MCF 10A (cell line): ENCODE results near the gene PLD1. TPM values are rescaled to one million over a fixed set of nuclear protein-coding genes. Genes with fewer than 3 reads are reported as not detected.

Source experiments
- BruUV-seq: library from RNA; stranded (reverse); fragments of 400-500 nt; replicated peaks from 2 replicates; lab custom pipeline; 2021; lab: Mats Ljungman, UMichigan
- CTCF ChIA-PET: fragments of 300-600 bp; sonication (Branson Sonifier 250); formaldehyde crosslinking; extraction: SDS; loops from one replicate; lab custom pipeline; 2021; ENCODE audit warnings: antibody characterized with exemption, inconsistent platforms; lab: Yijun Ruan, JAX
- POLR2A ChIA-PET: fragments of 300-600, 350-650 bp; sonication (Branson Sonifier 250); formaldehyde crosslinking; extraction: SDS; loops from one replicate; lab custom pipeline; 2020; ENCODE audit warnings: antibody characterized with exemption, inconsistent platforms; lab: Yijun Ruan, JAX
- DNase-seq: peaks from one replicate; pipeline ENCODE4 v3.0.0-alpha.2; 2018; ENCODE audit not compliant: unreplicated experiment
- H3K27ac Mint-ChIP-seq: one replicate; pipeline ENCODE4 v1.8.0; 2022; ENCODE audit warnings: mild to moderate bottlenecking, low read depth, mixed read lengths; ENCODE audit not compliant: unreplicated experiment
- H3K27me3 Mint-ChIP-seq: one replicate; pipeline ENCODE4 v1.8.0; 2022; ENCODE audit warnings: mixed read lengths; ENCODE audit not compliant: insufficient read depth, unreplicated experiment
- H3K36me3 Mint-ChIP-seq: one replicate; pipeline ENCODE4 v1.8.0; 2022; ENCODE audit warnings: mild to moderate bottlenecking, moderate library complexity, mixed read lengths; ENCODE audit not compliant: insufficient read depth, unreplicated experiment
- H3K4me1 Mint-ChIP-seq: one replicate; pipeline ENCODE4 v1.8.0; 2022; ENCODE audit warnings: mixed read lengths; ENCODE audit not compliant: insufficient read depth, unreplicated experiment
- H3K4me3 Mint-ChIP-seq: one replicate; pipeline ENCODE4 v1.8.0; 2022; ENCODE audit warnings: mild to moderate bottlenecking, moderate library complexity, mixed read lengths; ENCODE audit not compliant: unreplicated experiment
- H3K9me3 Mint-ChIP-seq: one replicate; pipeline ENCODE4 v1.8.0; 2022; ENCODE audit warnings: mixed read lengths; ENCODE audit not compliant: unreplicated experiment
- CTCF ChIP-seq: fragments of 200-600 bp; IDR thresholded peaks from one replicate; pipeline ENCODE4 v1.8.0; 2022; ENCODE audit warnings: antibody characterized with exemption, mild to moderate bottlenecking; ENCODE audit not compliant: unreplicated experiment
- intact Hi-C: fragments of 100-400 bp; cut with micrococcal nuclease; formaldehyde crosslinking; loops from 2 replicates; pipeline ENCODE4 v1.14.1; 2022
- total RNA-seq: library from RNA; stranded (reverse); gene quantifications from 2 replicates; pipeline ENCODE4 v1.2.3, GENCODE V29; 2022

The PLD1 gene
- total RNA-seq, 1 experiment from 2014 or later: 8.0 TPM

- POLR2A ChIA-PET: interaction anchor here (0.6 to 5.3 kb wide), 7 partner anchors 12 to 277 kb away, joined by 3 to 47 read pairs (median 8); partner anchors contain the start of gene PLD1
- DNase-seq: no peak
Observed at GRCh38 chr3:171789759-171790505, 20.4 kb downstream of the PLD1 start.

GRCh38 chr3:171788546-171789351, 21.5 kb downstream of the PLD1 start:
- TF ChIP-seq CTCF: no peak
- Mint-ChIP-seq H3K9me3 (no peaks in the 10 kb centered on the region), H3K27ac (peak overlapping the region; percentile 61), H3K4me3 (no peak overlapping the region), H3K36me3 (peaks cover 6% of the 10 kb centered on the region), H3K4me1 (peaks cover 27% of the 10 kb centered on the region), H3K27me3 (no peaks in the 10 kb centered on the region)
- DNase-seq: peak; percentile 88
- intact Hi-C loops: no loop called here
- ChIA-PET POLR2A (interaction anchor here (0.7 to 5.3 kb wide), 13 partner anchors 8 to 1588 kb away, joined by 3 to 64 read pairs (median 5); partner anchors contain the start of gene PLD1), CTCF (interaction anchor here (0.7 to 3.0 kb wide), 8 partner anchors 9 to 1096 kb away, joined by 3 to 19 read pairs (median 4); no protein-coding TSS in a partner anchor)
- no TSS peak for BruUV-seq

More at GRCh38 chr3:171789759-171790505, 20.4 kb downstream of the PLD1 start:
- Mint-ChIP-seq H3K27ac (no peak overlapping the region), H3K9me3 (no peaks in the 10 kb centered on the region), H3K4me1 (peaks cover 27% of the 10 kb centered on the region), H3K27me3 (no peaks in the 10 kb centered on the region), H3K36me3 (peaks cover 9% of the 10 kb centered on the region), H3K4me3 (no peak overlapping the region)
- CTCF ChIA-PET: interaction anchor here (0.6 to 2.9 kb wide), 4 partner anchors 11 to 499 kb away, joined by 3 to 20 read pairs (median 12); no protein-coding TSS in a partner anchor
- BruUV-seq: no TSS peak
- TF ChIP-seq CTCF: no peak
- intact Hi-C loops: no loop called here

- intact Hi-C loops: no loop called here
- peaks cover 5% of the 10 kb centered on the region for H3K36me3 Mint-ChIP-seq
- H3K4me3 Mint-ChIP-seq: no peak overlapping the region
- TF ChIP-seq CTCF: no peak
- no peaks in the 10 kb centered on the region for H3K9me3 Mint-ChIP-seq
- no peak overlapping the region for H3K27ac Mint-ChIP-seq
- BruUV-seq: no TSS peak
- DNase-seq: no peak
- H3K4me1 Mint-ChIP-seq: peaks cover 19% of the 10 kb centered on the region
- ChIA-PET CTCF (interaction anchor here (0.6 to 3.0 kb wide), 3 partner anchors 15 to 143 kb away, joined by 3 to 19 read pairs (median 4); no protein-coding TSS in a partner anchor), POLR2A (interaction anchor here (0.9 to 3.5 kb wide), 5 partner anchors 10 to 23 kb away, joined by 3 to 64 read pairs (median 3); partner anchors contain the start of gene PLD1)
- no peaks in the 10 kb centered on the region for H3K27me3 Mint-ChIP-seq
Observed at GRCh38 chr3:171786997-171787396, 23.3 kb downstream of the PLD1 start.
